ENCODE results near the gene RAB19.

Gene RAB19

GRCh38 chr7:140403878-140404564, at the start of gene RAB19:
RAB19 (plus strand) TSS chr7:140404058; CDS start chr7:140407647, 3,589 bp downstream.
- peak; percentile 4 to 69 (median 43) for DNase-seq

- no peak for DNase-seq
These were observed 45.8 kb upstream of the RAB19 start for GRCh38 chr7:140358024-140358411.

GRCh38 chr7:140358412-140359051, 45.3 kb upstream of the RAB19 start:
- no peak for DNase-seq

GRCh38 chr7:140360697-140361229, 43.1 kb upstream of the RAB19 start:
- no peak for DNase-seq

- DNase-seq: no peak
These were observed 39.0 kb upstream of the RAB19 start for GRCh38 chr7:140364819-140365218.

- no peak for DNase-seq
These were observed 36.3 kb upstream of the RAB19 start for GRCh38 chr7:140367528-140367927.

GRCh38 chr7:140369294-140369693, 34.6 kb upstream of the RAB19 start:
- no peak for DNase-seq

- DNase-seq: no peak
These were observed 28.5 kb upstream of the RAB19 start for GRCh38 chr7:140375323-140375722.

GRCh38 chr7:140375892-140376730, 27.7 kb upstream of the RAB19 start:
- DNase-seq: peak in 4 of 6 experiments; percentile 9 to 64 (median 60)

GRCh38 chr7:140383954-140384713, 19.7 kb upstream of the RAB19 start:
- DNase-seq: no peak

GRCh38 chr7:140384894-140385545, 18.8 kb upstream of the RAB19 start:
- no peak for DNase-seq

GRCh38 chr7:140389445-140389844, 14.4 kb upstream of the RAB19 start:
- DNase-seq: no peak

GRCh38 chr7:140390034-140390433, 13.8 kb upstream of the RAB19 start:
- DNase-seq: no peak

GRCh38 chr7:140390466-140391190, 13.2 kb upstream of the RAB19 start:
- no peak for DNase-seq

- DNase-seq: no peak
These were observed 12.2 kb upstream of the RAB19 start for GRCh38 chr7:140391634-140392033.

- DNase-seq: no peak
These were observed 10.0 kb upstream of the RAB19 start for GRCh38 chr7:140393756-140394306.

- peak; percentile 61 to 84 (median 78) for DNase-seq
These were observed 5.8 kb upstream of the RAB19 start, which contains the start of gene SLC37A3 for GRCh38 chr7:140397784-140398750. SLC37A3 (minus strand) TSS chr7:140398530; CDS start chr7:140382526, 16,004 bp downstream.

GRCh38 chr7:140398821-140399220, 5.0 kb upstream of the RAB19 start:
- no peak for DNase-seq

GRCh38 chr7:140400381-140400780, 3.5 kb upstream of the RAB19 start:
- no peak for DNase-seq
